Right lobe of liver (tissue), 4 donors: ENCODE data around the gene KAZN.
"Not testable (repeated sequence)": the region's sequence is repeated elsewhere in the genome, so short reads cannot be mapped to it uniquely, and the experiment has no call there.

Experiments used
- POLR2A ChIP-seq: fragments of 450-650 bp; IDR thresholded peaks from one replicate; pipeline ENCODE4 v1.6.1; 2017; ENCODE audit warnings: antibody characterized with exemption, mild to moderate bottlenecking
- TF ChIP-seq, protein P1 (sequence below), 4 donors: fragments of 200-600 bp in 3 of 4; fragments of 450-650 bp in 1 of 4; IDR thresholded peaks; one replicate each; pipeline versions ENCODE4 v1.5.1 to v1.8.0; 2016 to 2022; ENCODE audit warnings: antibody characterized with exemption in 4 of 4, mild to moderate bottlenecking in 2 of 4
- donor health status: DM: no; HTN: no; CAD: no.
- donor health status: DM: no; HTN: no; CAD: no.
- donor health status: DM: no; HTN: yes; CAD: no.

DNA sequence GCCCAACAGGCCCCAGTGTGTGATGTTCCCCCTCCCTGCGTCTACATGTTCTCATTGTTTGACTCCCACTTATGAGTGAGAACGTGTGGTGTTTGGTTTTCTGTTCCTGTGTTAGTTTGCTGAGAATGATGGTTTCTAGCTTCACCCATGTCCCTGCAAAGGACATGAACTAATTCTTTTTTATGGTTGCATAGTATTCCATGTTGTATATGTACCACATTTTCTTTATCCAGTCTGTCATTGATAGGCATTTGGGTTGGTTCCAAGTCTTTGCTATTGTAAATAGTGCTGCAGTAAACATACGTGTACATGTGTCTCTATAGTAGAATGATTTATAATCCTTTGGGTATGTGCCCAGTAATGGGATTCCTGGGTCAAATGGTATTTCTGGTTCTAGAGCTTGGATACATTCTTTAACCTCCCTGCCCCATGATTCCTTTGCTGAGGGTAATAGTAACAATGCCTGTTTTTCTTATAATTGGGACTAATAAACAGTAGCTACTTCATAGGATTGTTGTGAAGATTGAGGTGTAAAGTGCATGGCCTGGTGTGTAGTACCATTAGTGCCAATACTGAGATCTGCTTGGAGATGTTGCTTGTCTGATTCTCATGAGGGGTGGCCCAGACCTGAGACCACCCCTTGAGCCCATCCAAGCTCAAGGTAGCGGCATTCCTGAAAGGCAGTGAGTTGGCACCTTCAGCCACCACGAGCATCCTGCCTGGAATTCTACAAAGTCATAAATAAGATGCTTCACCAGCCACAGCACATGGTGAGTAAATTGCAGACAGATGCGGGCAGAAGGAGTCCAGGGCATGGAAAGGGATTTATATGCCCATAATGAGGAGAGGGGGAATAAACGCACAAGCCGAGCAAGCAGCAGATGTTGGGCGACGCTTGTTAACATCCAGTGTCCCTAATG lies 365.6 kb downstream of the KAZN start:
- TF ChIP-seq, protein P1, sequence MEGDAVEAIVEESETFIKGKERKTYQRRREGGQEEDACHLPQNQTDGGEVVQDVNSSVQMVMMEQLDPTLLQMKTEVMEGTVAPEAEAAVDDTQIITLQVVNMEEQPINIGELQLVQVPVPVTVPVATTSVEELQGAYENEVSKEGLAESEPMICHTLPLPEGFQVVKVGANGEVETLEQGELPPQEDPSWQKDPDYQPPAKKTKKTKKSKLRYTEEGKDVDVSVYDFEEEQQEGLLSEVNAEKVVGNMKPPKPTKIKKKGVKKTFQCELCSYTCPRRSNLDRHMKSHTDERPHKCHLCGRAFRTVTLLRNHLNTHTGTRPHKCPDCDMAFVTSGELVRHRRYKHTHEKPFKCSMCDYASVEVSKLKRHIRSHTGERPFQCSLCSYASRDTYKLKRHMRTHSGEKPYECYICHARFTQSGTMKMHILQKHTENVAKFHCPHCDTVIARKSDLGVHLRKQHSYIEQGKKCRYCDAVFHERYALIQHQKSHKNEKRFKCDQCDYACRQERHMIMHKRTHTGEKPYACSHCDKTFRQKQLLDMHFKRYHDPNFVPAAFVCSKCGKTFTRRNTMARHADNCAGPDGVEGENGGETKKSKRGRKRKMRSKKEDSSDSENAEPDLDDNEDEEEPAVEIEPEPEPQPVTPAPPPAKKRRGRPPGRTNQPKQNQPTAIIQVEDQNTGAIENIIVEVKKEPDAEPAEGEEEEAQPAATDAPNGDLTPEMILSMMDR (IDR thresholded peaks at IDR 0.05), result not testable (repeated sequence)
- not testable (repeated sequence) for TF ChIP-seq POLR2A
